ENCODE data around the gene KCNIP2.

Gene KCNIP2

GRCh38 chr10:101843032-101844021, at the start of gene KCNIP2:
KCNIP2 (minus strand) TSS chr10:101843800; CDS start chr10:101843568, 232 bp downstream.
- no peak for DNase-seq (ENCODE audit: low read depth)

GRCh38 chr10:101892782-101893391, 49.3 kb upstream of the KCNIP2 start:
- DNase-seq (ENCODE audit: low read depth), result no peak

- DNase-seq (ENCODE audit: low read depth), result peak; percentile 51
Observed at GRCh38 chr10:101889256-101890210, 45.9 kb upstream of the KCNIP2 start.

GRCh38 chr10:101888251-101888949, 44.8 kb upstream of the KCNIP2 start:
- no peak for DNase-seq (ENCODE audit: low read depth)

GRCh38 chr10:101887775-101888174, 44.2 kb upstream of the KCNIP2 start:
- DNase-seq (ENCODE audit: low read depth), result no peak

- DNase-seq (ENCODE audit: low read depth), result no peak
Observed at GRCh38 chr10:101886521-101887312, 43.1 kb upstream of the KCNIP2 start.

- no peak for DNase-seq (ENCODE audit: low read depth)
Observed at GRCh38 chr10:101881036-101881774, 37.6 kb upstream of the KCNIP2 start.

- DNase-seq (ENCODE audit: low read depth), result no peak
Observed at GRCh38 chr10:101880232-101880573, 36.6 kb upstream of the KCNIP2 start.

GRCh38 chr10:101879456-101880231, 36.0 kb upstream of the KCNIP2 start:
- no peak for DNase-seq (ENCODE audit: low read depth)

GRCh38 chr10:101878869-101879268, 35.3 kb upstream of the KCNIP2 start:
- DNase-seq (ENCODE audit: low read depth), result no peak

GRCh38 chr10:101875068-101875688, 31.6 kb upstream of the KCNIP2 start:
- no peak for DNase-seq (ENCODE audit: low read depth)

GRCh38 chr10:101874252-101874651, 30.7 kb upstream of the KCNIP2 start:
- no peak for DNase-seq (ENCODE audit: low read depth)

- no peak for DNase-seq (ENCODE audit: low read depth)
Observed at GRCh38 chr10:101867931-101868330, 24.3 kb upstream of the KCNIP2 start.

GRCh38 chr10:101859530-101859929, 15.9 kb upstream of the KCNIP2 start:
- DNase-seq (ENCODE audit: low read depth), result no peak

- no peak for DNase-seq (ENCODE audit: low read depth)
Observed at GRCh38 chr10:101858723-101859500, 15.3 kb upstream of the KCNIP2 start.

- DNase-seq (ENCODE audit: low read depth), result no peak
Observed at GRCh38 chr10:101857802-101858476, 14.3 kb upstream of the KCNIP2 start.

GRCh38 chr10:101856626-101857025, 13.0 kb upstream of the KCNIP2 start:
- no peak for DNase-seq (ENCODE audit: low read depth)
